ENCODE data around the gene RAB35. TPM values are rescaled to one million over a fixed set of nuclear protein-coding genes. Genes with fewer than 3 reads are reported as not detected.

The RAB35 gene
- polyA plus RNA-seq, 2 of the 4 experiments (the other 2 are of a cell fraction): 44.0 to 67.6 TPM

DNA sequence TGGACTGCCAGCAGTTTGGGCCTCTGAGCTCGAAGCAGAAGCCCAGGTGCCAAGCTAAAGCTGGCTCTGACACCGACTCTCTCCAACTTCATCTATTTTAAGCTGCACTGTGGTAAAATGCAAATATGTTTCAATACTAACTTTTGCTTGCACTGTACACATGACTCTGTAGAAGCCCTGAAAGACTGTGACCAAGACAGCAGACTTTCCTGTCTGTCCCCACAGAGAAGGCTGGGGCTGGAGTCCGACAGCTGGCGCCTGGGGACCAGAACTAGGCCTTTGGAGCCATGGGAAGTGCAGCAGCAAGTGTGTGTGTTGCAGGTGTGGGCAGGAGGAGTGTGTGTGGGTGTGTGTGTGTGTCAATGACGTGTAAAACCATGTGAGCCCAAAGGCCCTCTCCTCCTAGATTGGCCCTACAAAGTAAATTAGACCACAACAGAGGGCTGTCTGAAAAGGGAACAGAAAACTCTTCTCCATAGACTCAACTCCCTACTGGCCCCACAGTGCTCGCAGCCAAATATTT is 16.4 kb upstream of the RAB35 start:
- H3K4me3 ChIP-seq: no peak overlapping the region

DNA sequence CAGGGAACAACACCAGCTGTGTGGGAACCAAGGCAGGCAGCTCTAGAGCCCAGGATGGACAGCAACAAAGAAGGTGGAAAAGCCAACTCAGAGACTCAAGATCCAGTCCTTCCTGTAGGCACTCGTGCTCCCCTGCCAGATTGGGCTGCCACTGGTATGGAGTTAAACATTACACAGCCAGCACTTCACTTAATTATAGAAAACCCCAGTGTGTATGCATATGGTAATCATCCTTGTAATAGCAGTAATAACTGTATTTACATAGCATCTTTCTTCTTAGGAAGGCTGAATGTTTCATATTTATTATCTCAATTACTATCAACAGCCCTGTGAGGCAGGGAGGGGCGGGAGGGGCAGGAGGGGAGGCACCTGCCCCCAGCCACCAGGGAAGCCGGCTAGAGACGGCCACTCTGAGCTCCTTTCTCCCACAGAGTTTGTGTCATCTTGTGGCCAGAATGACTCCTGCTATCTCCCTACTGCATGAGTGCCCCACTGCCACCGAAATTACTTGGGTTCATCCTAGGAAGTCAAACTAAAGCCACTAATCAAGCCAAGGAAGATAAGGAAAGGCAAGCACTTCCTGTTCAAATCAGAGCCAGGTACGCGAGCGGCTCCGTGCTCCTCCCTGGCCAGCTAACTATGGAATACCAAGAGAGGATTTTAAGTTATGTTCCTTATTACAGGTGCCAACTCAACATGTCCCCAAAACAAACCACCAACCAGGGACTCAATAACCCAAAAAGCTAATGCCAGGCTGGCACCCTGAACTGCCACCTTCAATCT is 15.7 kb upstream of the RAB35 start:
- WGBS (ENCODE audit: missing lambda C conversion rate): 90% methylated on average over 9 of the region's 9 CpGs
- no peak for FAIRE-seq
- CTCF ChIA-PET: interaction anchor here (0.6 to 2.6 kb wide), 4 partner anchors 9 to 66 kb away, joined by 3 to 6 read pairs (median 4); no protein-coding TSS in a partner anchor
- Histone ChIP-seq H3K9me3 (no peaks in the 10 kb centered on the region), H3K4me1 (no peaks in the 10 kb centered on the region), H3K4me3 (no peak overlapping the region), H3K4me2 (no peak overlapping the region), H3K27ac (no peak overlapping the region)
- ATAC-seq: no peak
- POLR2A ChIA-PET: interaction anchor here (1.0 kb wide), 1 partner anchor 69 kb away, joined by 3 read pairs; the partner anchor contains the start of gene RPLP0
- no peak for DNase-seq (ENCODE audit: low read depth in 1 of 2, low spot score in 1 of 2)
- no peak for TF ChIP-seq HOXB5 (CRISPR knock-in tag; IDR thresholded peaks at IDR 0.05)
- TF ChIP-seq, protein P1, sequence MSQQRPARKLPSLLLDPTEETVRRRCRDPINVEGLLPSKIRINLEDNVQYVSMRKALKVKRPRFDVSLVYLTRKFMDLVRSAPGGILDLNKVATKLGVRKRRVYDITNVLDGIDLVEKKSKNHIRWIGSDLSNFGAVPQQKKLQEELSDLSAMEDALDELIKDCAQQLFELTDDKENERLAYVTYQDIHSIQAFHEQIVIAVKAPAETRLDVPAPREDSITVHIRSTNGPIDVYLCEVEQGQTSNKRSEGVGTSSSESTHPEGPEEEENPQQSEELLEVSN (IDR thresholded peaks at IDR 0.05; ENCODE audit: borderline replicate concordance, low read depth): no peak
- no peak for TF ChIP-seq MAZ (IDR thresholded peaks at IDR 0.05; ENCODE audit: borderline replicate concordance, low read depth, low read length)
- no peak for TF ChIP-seq SREBF2 (IDR thresholded peaks at IDR 0.05)
- TF ChIP-seq, protein P2, sequence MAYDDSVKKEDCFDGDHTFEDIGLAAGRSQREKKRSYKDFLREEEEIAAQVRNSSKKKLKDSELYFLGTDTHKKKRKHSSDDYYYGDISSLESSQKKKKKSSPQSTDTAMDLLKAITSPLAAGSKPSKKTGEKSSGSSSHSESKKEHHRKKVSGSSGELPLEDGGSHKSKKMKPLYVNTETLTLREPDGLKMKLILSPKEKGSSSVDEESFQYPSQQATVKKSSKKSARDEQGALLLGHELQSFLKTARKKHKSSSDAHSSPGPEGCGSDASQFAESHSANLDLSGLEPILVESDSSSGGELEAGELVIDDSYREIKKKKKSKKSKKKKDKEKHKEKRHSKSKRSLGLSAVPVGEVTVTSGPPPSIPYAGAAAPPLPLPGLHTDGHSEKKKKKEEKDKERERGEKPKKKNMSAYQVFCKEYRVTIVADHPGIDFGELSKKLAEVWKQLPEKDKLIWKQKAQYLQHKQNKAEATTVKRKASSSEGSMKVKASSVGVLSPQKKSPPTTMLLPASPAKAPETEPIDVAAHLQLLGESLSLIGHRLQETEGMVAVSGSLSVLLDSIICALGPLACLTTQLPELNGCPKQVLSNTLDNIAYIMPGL (CRISPR knock-in tag; IDR thresholded peaks at IDR 0.05; ENCODE audit: borderline replicate concordance): no peak
- TF ChIP-seq CHD4 (IDR thresholded peaks at IDR 0.05; ENCODE audit: borderline replicate concordance): no peak
- TF ChIP-seq, protein P3, sequence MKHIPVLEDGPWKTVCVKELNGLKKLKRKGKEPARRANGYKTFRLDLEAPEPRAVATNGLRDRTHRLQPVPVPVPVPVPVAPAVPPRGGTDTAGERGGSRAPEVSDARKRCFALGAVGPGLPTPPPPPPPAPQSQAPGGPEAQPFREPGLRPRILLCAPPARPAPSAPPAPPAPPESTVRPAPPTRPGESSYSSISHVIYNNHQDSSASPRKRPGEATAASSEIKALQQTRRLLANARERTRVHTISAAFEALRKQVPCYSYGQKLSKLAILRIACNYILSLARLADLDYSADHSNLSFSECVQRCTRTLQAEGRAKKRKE (CRISPR knock-in tag; IDR thresholded peaks at IDR 0.05; ENCODE audit: low read depth): no peak
- TF ChIP-seq ZC3H11A (IDR thresholded peaks at IDR 0.05): no peak
- TF ChIP-seq TFCP2L1 (CRISPR knock-in tag; IDR thresholded peaks at IDR 0.05): no peak
- TF ChIP-seq, protein P4, sequence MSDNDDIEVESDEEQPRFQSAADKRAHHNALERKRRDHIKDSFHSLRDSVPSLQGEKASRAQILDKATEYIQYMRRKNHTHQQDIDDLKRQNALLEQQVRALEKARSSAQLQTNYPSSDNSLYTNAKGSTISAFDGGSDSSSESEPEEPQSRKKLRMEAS (IDR thresholded peaks at IDR 0.05): no peak

More for the DNA sequence above, 16.4 kb upstream of the RAB35 start:
- Histone ChIP-seq H3K4me1 (no peaks in the 10 kb centered on the region), H3K27ac (no peak overlapping the region), H3K9me3 (no peaks in the 10 kb centered on the region), H3K4me2 (no peak overlapping the region)
- TF ChIP-seq, protein P5, sequence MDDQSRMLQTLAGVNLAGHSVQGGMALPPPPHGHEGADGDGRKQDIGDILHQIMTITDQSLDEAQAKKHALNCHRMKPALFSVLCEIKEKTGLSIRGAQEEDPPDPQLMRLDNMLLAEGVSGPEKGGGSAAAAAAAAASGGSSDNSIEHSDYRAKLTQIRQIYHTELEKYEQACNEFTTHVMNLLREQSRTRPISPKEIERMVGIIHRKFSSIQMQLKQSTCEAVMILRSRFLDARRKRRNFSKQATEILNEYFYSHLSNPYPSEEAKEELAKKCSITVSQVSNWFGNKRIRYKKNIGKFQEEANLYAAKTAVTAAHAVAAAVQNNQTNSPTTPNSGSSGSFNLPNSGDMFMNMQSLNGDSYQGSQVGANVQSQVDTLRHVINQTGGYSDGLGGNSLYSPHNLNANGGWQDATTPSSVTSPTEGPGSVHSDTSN (IDR thresholded peaks at IDR 0.05): no peak
- TF ChIP-seq MYC (IDR thresholded peaks at IDR 0.05; ENCODE audit: borderline replicate concordance, low read length) (no peak), MAFK (IDR thresholded peaks at IDR 0.05; ENCODE audit: partially characterized antibody) (no peak), HOXB5 (CRISPR knock-in tag; IDR thresholded peaks at IDR 0.05) (no peak), ZNF302 (CRISPR knock-in tag; IDR thresholded peaks at IDR 0.05) (no peak), FOSL2 (IDR thresholded peaks at IDR 0.05) (no peak), FOSL2 (CRISPR knock-in tag; IDR thresholded peaks at IDR 0.05) (no peak), EHF (CRISPR knock-in tag; IDR thresholded peaks at IDR 0.05) (no peak), PHF8 (IDR thresholded peaks at IDR 0.05; ENCODE audit: borderline replicate concordance, low read depth) (no peak), JUNB (IDR thresholded peaks at IDR 0.05) (no peak), RAD21 (conservative IDR thresholded peaks at IDR 0.05 in 1 of 2, IDR thresholded peaks at IDR 0.05 in 1 of 2) (no peak), HDAC2 (IDR thresholded peaks at IDR 0.05) (no peak), EP300 (IDR thresholded peaks at IDR 0.05) (no peak), CBX2 (IDR thresholded peaks at IDR 0.05; ENCODE audit: borderline replicate concordance, low read depth) (no peak), RCOR1 (IDR thresholded peaks at IDR 0.05; ENCODE audit: low read depth, low read length) (no peak), GATA3 (IDR thresholded peaks at IDR 0.05; ENCODE audit: borderline replicate concordance) (no peak), RFX5 (IDR thresholded peaks at IDR 0.05) (no peak), TP53 (CRISPR knock-in tag; IDR thresholded peaks at IDR 0.05) (no peak)
- TF ChIP-seq, protein P6, sequence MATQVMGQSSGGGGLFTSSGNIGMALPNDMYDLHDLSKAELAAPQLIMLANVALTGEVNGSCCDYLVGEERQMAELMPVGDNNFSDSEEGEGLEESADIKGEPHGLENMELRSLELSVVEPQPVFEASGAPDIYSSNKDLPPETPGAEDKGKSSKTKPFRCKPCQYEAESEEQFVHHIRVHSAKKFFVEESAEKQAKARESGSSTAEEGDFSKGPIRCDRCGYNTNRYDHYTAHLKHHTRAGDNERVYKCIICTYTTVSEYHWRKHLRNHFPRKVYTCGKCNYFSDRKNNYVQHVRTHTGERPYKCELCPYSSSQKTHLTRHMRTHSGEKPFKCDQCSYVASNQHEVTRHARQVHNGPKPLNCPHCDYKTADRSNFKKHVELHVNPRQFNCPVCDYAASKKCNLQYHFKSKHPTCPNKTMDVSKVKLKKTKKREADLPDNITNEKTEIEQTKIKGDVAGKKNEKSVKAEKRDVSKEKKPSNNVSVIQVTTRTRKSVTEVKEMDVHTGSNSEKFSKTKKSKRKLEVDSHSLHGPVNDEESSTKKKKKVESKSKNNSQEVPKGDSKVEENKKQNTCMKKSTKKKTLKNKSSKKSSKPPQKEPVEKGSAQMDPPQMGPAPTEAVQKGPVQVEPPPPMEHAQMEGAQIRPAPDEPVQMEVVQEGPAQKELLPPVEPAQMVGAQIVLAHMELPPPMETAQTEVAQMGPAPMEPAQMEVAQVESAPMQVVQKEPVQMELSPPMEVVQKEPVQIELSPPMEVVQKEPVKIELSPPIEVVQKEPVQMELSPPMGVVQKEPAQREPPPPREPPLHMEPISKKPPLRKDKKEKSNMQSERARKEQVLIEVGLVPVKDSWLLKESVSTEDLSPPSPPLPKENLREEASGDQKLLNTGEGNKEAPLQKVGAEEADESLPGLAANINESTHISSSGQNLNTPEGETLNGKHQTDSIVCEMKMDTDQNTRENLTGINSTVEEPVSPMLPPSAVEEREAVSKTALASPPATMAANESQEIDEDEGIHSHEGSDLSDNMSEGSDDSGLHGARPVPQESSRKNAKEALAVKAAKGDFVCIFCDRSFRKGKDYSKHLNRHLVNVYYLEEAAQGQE (IDR thresholded peaks at IDR 0.05): no peak
- TF ChIP-seq, protein P7, sequence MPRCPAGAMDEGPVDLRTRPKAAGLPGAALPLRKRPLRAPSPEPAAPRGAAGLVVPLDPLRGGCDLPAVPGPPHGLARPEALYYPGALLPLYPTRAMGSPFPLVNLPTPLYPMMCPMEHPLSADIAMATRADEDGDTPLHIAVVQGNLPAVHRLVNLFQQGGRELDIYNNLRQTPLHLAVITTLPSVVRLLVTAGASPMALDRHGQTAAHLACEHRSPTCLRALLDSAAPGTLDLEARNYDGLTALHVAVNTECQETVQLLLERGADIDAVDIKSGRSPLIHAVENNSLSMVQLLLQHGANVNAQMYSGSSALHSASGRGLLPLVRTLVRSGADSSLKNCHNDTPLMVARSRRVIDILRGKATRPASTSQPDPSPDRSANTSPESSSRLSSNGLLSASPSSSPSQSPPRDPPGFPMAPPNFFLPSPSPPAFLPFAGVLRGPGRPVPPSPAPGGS (IDR thresholded peaks at IDR 0.05): no peak
- TF ChIP-seq, protein P8, sequence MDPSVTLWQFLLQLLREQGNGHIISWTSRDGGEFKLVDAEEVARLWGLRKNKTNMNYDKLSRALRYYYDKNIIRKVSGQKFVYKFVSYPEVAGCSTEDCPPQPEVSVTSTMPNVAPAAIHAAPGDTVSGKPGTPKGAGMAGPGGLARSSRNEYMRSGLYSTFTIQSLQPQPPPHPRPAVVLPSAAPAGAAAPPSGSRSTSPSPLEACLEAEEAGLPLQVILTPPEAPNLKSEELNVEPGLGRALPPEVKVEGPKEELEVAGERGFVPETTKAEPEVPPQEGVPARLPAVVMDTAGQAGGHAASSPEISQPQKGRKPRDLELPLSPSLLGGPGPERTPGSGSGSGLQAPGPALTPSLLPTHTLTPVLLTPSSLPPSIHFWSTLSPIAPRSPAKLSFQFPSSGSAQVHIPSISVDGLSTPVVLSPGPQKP (IDR thresholded peaks at IDR 0.05; ENCODE audit: low read depth, low read length): no peak
- no peak for FAIRE-seq
- no peak for ATAC-seq
- WGBS (ENCODE audit: missing lambda C conversion rate): 91% methylated on average over 6 of the region's 6 CpGs
- DNase-seq (ENCODE audit: low read depth in 1 of 2, low spot score in 1 of 2): no peak
- ChIA-PET POLR2A (no interaction called here), CTCF (interaction anchor here (1.0 to 2.6 kb wide), 2 partner anchors 10 to 14 kb away, joined by 3 to 6 read pairs; no protein-coding TSS in a partner anchor)

All from A549 (cell line).